ENCODE measurements around the gene CAP2. TPM values are rescaled to one million over a fixed set of nuclear protein-coding genes. Genes with fewer than 3 reads are reported as not detected.
"Not testable (repeated sequence)": the region's sequence is repeated elsewhere in the genome, so short reads cannot be mapped to it uniquely, and the experiment has no call there.

The CAP2 gene
- total RNA-seq, 1 experiment from 2014 or later: 10.9 TPM

DNA sequence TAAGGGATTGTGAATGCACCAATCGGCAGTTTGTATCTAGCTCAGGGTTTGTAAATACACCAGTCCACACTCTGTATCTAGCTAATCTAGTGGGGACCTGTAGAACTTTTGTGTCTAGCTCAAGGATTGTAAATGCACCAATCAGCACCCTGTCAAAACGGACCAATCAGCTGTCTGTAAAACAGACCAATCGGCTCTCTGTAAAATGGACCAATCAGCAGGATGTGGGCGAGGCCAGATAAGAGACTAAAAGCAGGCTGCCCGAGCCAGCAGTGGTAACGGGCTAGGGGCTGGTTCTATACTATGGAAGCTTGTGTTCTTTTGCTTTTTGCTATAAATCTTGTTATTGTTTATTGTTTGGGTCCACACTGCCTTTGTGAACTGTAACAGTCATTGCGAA lies 187.9 kb downstream of the CAP2 start:
- DNase-seq (ENCODE audit: low spot score): not testable (repeated sequence)

DNA sequence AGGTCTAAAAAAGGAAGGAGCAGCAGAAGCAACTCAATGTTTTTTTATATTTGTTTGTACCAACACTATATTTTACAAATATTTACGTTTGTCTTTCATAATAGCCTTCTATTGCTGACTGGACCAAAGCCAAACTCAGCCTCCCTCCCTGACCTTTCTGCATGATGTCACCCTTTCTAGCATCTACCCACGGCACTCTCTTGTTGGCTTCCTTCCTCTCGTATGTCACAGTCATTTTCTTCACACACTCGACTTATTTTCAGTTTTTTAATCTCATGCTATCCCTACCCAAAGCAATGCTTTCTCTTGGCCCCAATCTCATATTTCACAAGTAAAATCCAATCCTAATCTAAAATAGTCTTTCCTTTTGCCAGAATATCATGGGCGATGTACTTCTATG lies 190.4 kb downstream of the CAP2 start:
- no peak for DNase-seq (ENCODE audit: low spot score)

DNA sequence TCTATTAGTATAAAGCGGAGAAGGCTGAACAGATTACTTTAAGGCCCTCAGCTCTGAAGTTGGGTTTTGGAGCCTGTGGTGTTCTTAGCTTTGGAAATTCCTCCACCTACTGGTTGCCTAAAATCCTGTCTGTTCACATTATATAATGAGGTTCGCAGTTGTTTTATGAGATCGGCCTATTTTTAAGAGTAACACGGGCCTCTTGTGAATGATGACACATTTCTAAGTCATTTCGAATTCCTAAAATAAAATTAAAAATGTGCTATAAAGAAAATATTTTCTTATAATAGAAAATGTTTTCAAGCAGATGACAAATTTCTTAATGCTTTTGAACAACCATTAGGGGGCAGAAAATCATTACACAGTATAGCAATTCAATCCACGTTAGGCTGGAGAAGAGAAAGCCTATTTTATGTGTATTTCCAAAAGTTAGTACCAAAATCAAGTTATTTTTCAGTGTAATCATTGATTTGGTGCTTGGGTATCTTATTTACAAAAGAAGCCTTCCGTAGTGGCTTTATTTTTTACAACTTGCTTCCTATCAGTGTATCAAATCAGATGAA lies 190.9 kb downstream of the CAP2 start:
- peak; percentile 60 for DNase-seq (ENCODE audit: low spot score)

DNA sequence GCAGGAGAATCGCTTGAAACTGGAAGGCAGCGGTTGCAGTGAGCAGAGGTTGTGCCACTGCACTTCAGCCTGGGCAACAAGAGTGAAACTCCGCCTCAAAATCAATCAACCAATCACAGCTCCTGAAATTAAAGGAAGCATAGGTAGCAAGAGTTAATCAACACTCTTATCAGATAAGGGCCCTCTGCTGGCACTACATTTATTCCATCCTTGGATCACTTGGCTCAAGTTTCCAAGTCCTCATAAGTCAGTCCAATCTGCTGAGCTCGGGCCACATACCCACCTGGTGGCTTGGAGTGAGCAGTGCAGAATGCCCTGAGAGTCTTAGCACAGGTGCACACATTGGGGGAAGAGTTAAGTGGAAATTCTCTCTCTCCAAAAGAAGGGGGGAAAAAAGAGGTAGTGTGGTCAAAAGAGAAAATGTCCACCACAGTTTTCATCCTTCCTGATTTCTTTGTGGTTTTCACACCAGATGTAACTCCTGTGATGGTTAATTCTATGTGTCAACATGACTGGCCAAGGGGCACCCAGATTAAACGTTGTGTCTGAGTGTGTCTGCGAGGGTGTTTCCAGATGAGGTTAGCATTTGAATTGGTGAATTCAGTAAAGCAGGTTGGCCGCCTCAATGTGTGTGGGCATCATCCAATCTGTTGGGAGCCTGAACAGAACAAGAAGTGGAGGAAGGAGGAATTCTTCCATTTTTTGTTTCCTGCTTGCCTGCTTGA lies 192.5 kb downstream of the CAP2 start:
- DNase-seq (ENCODE audit: low spot score): peak; percentile 37

DNA sequence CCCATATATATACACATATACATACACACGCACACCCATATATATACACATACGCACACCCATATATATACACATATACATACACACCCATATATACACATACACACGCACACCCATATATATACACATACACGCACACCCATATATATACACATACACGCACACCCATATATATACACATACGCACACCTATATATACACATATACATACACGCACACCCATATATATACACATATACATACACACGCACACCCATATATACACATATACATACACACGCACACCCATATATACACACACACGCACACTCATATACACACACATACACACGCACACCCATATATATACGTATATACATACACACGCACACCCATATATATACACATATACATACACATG lies 193.2 kb downstream of the CAP2 start:
- DNase-seq (ENCODE audit: low spot score): not testable (repeated sequence)

DNA sequence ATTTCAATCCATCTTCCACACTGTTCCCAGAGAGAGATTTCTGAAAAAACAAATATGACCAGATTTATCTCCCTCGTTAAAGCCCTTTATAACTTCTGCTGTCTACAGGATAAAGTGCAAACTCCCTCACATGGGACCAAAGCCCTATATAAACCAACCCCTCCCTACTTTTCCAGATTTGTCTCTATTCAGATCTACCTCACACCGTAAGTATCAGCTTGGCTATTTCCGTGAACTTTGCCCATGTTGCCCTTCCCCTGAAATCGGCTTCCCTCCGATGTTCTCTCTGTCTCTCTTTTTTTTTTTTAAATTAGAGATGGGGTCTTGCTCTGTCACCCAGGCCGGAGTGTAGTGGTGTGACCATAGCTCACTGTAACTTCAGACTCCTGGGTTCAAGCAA lies 194.6 kb downstream of the CAP2 start:
- no peak for DNase-seq (ENCODE audit: low spot score)

DNA sequence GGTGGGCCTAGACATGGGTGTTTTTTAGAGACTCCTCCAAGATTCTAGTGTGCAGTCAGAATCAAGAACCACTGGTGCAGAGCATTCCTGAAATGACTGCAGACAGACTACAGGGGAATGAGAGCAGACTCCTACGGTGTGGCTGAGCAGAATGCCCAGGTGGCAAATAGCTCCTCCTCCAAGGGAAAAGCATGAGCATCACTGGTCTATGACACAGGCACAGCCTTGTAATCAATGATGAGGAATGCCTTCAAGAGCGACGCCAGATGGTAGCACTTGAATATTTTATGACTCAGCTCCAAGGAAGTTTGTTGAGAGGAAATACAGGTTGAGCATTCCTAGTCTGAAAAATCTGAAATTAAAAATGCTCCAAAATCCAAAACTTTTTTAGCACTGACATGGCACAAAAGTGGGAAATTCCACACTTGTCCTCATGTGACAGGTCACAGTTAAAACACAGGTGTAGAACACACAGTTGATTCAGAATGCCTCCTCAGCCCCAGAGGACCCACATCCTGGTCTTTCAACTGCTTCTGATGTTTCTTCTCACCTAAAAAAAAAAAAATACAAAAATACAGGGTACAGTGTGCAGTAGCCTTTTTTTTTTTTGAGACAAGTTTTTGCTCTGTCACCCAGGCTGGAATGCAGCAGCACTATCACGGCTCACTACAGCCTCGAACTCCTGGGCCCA lies 196.2 kb downstream of the CAP2 start:
- DNase-seq (ENCODE audit: low spot score): peak; percentile 84

DNA sequence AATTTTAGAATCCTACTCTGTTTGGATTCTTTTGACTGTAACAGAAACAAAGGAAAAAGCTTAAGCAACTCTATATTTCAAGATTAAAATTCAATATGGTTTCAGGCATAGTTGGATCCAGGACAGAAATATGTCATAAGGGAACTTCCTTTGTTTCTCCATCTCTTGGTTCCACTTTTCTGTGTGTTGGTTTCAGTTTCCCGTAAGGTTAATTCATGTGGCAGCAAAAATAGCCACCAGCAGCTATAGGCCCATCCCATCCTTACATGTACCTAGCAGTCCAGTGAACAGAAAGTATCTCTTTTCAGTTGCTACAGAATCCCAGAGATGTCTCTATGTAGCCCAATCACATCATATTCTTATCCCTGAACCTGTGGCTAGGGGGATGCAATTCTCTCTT lies 197.9 kb downstream of the CAP2 start:
- DNase-seq (ENCODE audit: low spot score): no peak

DNA sequence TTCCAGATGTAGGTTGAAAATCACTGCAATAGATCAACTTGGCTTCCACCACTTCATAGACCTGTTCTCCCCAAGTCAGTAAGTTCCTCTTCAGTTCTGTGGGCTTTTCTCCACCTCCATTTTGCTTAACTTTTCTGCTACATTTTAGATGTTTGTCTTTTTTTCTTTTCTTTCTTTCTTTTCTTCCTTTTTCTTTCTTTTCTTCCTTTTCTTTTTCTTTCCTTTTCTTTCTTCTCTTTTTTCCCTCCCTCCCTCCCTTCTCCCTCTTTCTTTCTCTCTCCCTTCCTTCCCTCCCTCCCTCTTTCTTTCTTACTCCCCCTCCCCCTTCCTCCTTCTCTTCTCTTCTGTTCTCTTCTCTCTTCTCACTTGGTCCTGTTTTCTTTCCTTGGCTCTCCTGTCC lies 199.9 kb downstream of the CAP2 start:
- no peak for DNase-seq (ENCODE audit: low spot score)

DNA sequence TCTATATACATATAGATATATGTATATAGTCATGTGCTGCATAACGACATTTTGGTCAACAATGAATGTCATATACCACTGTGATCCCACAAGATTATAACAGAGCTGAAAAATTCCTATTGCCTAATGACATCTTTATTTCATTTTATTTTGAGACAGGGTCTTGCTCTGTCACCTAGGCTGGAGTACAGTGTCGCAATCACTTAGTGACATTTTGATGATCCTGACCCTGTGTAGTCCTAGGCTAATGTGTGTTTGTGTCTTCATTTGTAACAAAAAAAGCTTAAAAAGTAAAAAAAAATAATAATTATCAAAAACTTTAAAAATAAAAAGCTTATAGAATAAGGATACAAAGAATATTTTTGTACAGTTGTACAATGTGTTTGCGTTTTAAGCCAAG lies 202.7 kb downstream of the CAP2 start:
- DNase-seq (ENCODE audit: low spot score): no peak

DNA sequence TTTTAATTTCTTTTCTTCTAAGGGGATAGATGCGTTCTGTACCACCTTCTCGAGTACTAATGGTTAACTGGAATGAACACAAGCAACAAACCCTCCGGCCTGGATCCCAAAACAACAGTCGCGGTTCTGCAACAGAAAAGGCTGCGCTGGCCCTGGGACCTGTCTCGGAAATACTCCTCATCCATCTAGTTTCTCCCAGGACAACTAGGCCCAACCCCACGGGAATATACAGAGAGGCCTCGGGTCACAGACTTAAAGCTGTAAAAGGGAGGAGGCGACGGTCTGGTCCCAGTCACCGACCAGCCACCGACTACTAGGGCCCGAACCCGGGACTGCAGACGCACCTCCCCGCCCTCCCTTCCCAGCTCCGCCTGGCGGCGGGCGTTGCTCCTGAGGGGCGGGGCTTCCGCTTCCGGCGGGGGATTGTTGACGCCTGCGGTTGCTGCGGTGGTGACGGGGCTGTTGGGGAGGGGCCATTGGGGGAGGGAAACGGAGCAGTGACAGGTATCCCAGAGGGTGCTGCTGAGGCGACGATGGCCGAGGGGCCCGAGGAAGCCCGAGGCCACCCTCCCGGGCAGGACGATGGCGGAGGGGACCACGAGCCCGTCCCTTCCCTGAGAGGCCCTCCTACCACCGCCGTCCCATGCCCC lies 206.6 kb downstream of the CAP2 start, which contains the start of gene FAM8A1:
FAM8A1 (plus strand) TSS at position 426 of the 650 bp plus-strand sequence; CDS start at position 534, 108 bp downstream.
- peak; percentile 84 for DNase-seq (ENCODE audit: low spot score)

DNA sequence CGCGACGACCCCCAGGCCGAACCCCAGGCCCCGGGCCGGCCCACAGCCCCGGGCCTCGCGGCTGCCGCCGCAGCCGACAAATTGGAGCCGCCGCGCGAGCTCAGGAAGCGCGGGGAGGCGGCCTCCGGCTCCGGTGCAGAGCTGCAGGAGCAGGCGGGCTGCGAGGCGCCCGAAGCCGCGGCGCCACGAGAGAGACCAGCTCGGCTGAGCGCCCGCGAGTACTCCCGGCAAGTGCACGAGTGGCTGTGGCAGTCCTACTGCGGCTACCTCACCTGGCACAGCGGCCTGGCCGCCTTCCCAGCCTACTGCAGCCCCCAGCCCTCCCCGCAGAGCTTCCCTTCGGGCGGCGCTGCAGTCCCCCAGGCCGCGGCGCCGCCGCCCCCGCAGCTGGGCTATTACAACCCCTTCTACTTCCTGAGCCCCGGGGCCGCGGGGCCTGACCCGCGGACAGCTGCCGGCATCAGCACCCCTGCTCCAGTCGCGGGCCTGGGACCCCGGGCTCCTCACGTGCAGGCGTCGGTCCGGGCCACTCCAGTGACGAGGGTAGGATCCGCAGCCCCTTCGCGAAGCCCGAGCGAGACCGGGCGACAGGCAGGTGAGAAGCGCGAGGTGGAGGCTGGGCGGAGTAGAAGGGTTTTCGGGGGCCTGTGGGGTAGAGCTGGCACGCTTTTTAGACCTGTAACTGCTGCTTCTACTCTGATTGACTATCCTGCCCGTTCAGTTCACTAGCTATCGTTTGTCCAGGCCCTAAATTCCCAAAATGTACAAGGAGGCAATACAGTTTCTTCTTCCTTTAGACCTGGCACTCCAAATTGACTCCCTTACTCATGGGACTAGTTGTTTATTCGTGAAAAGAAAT lies 207.4 kb downstream of the CAP2 start:
- DNase-seq (ENCODE audit: low spot score): no peak

DNA sequence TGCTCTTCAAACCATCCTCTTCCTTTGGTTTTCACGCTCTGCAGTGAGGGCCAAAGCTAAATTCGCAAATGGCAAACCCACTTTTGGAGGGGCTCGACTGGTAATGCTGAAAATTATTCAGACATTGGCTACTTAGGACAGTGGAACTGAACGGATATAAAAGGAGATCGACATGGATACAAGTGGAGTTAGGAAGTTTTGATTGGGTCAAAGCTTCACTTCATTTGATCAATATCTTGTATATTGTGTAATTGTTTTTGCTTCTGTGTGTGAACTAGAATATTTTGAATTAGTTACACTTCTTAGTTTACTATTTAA lies 207.9 kb downstream of the CAP2 start:
- DNase-seq (ENCODE audit: low spot score): no peak

DNA sequence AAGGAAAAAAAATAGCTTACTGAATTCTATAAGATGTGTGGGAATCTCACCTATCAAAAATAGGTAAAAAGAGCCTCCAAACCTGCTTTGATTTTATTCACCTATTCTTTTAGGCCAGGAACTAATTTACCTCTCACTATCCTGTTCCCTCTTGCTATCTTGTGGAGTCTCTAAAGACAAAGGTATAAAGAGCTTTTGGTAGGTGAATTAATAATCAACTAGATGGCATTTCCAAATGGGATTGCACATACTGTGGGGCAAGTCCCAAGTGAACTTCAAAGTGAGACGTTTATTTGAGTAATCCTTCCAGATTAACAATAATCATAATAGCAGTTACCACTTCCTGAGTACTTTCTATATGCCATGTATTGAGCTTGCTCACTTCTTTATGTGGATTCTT lies 209.5 kb downstream of the CAP2 start:
- DNase-seq (ENCODE audit: low spot score): no peak

DNA sequence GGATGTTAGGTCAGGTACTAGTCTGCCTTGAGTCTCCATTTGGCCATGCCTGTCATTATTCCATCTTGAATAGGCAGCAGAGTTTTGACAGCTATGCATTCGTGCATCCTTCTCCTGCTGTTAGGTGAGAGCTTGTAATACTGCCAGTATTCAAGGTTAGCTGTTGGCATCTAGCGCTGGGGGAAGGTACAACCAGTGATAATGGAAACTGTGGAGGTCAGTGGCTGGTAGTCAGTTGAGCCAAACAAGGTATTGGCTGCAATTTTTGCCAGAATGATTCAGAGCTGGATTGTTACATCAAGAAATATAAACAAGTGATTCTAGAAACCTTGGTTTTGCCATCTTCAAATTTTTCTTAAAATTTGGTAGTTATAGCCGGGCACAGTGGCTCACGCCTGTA lies 213.2 kb downstream of the CAP2 start:
- no peak for DNase-seq (ENCODE audit: low spot score)

Other genes starting within 250 kb of the CAP2 start
- 1.0 and 1.1 TPM in 2 replicates for gene RBM24, start 112.2 kb upstream of the CAP2 start, total RNA-seq (2014; rRNA removed; shearing (Covaris generic))
- gene FAM8A1, start 206.7 kb downstream of the CAP2 start, total RNA-seq (2014; rRNA removed; shearing (Covaris generic)): 5.5 and 7.1 TPM in 2 replicates

All from H4 (cell line).